Kidney (tissue), 14 donors: ENCODE measurements around the gene RUVBL2. TPM values are rescaled to one million over a fixed set of nuclear protein-coding genes. Genes with fewer than 3 reads are reported as not detected.

Experiments
- DNase-seq, 5 donors: peaks; one replicate each; pipeline ENCODE4 v3.0.0-alpha.2; 2013 to 2020
- FAIRE-seq: peaks from 2 replicates; lab custom pipeline; 2012; peaks lifted over from hg19 to GRCh38; lab: Jason Lieb, UNC
- H3K27ac ChIP-seq, 2 donors: one replicate each; pipeline ENCODE4 v1.7.0; 2013; ENCODE audit warnings: low read depth in 2 of 2, low read length in 2 of 2, inconsistent platforms in 1 of 2
- H3K27me3 ChIP-seq: one replicate; pipeline ENCODE4 v1.7.1; 2013; ENCODE audit warnings: low read length, inconsistent platforms; ENCODE audit not compliant: control insufficient read depth, insufficient read depth
- H3K36me3 ChIP-seq, 3 donors: one replicate each; pipeline versions ENCODE4 v1.7.0 to v1.7.1; 2013; ENCODE audit warnings: low read length in 3 of 3, control low read depth in 1 of 3, inconsistent platforms in 1 of 3; ENCODE audit not compliant: insufficient read depth in 3 of 3, control insufficient read depth in 2 of 3
- H3K4me1 ChIP-seq, 3 donors: one replicate each; pipeline versions ENCODE4 v1.7.0 to v1.7.1; 2013; ENCODE audit warnings: low read length in 3 of 3, inconsistent platforms in 1 of 3, low read depth in 1 of 3; ENCODE audit not compliant: control insufficient read depth in 2 of 3, insufficient read depth in 2 of 3
- H3K4me3 ChIP-seq, 3 donors: one replicate each; pipeline versions ENCODE4 v1.7.0 to v1.8.1; 2013; ENCODE audit warnings: low read length in 3 of 3, control low read depth in 1 of 3, inconsistent platforms in 1 of 3
- H3K9ac ChIP-seq, 3 donors: one replicate each; pipeline versions ENCODE4 v1.7.0 to v1.7.1; 2013; ENCODE audit warnings: low read length in 3 of 3, control low read depth in 1 of 3, inconsistent platforms in 1 of 3
- H3K9me3 ChIP-seq, 3 donors: one replicate each; pipeline versions ENCODE4 v1.7.0 to v1.7.1; 2013; ENCODE audit warnings: low read length in 3 of 3, control low read depth in 1 of 3, inconsistent platforms in 1 of 3; ENCODE audit not compliant: control insufficient read depth in 2 of 3, insufficient read depth in 1 of 3
- CTCF ChIP-seq: IDR thresholded peaks from 3 replicates; pipeline ENCODE4 v1.5.1; 2012; ENCODE audit warnings: mild to moderate bottlenecking, moderate library complexity, borderline replicate concordance; ENCODE audit not compliant: insufficient read depth; ENCODE audit errors: extremely low read depth
- intact Hi-C: fragments of 100-400 bp; cut with DNase I; formaldehyde crosslinking; loops from one replicate; pipeline ENCODE4 v1.11.1; 2022
- polyA plus RNA-seq: library from polyadenylated mRNA; stranded (reverse); fragments of 350-450 nt; fragmentation: Illumina TruSeq; extraction: RNeasy Lipid Tissue Mini Kit (QIAGEN cat#74804); gene quantifications from one replicate; pipeline ENCODE4 v1.2.3, GENCODE V29; 2014; ENCODE audit warnings: low read depth, low replicate concordance; ENCODE audit not compliant: insufficient read depth
- total RNA-seq: library from RNA; stranded (reverse); fragmentation: NEBNext Ultra II Directional; extraction: Animal tissue kit (Norgen Biotek cat#: 25700); gene quantifications from one replicate; pipeline ENCODE4 v1.2.1, GENCODE V29; 2021
- donor health status: control.
- donor health status: control.
- donor health status: control.
- donor health status: control.
- donor health status: control.
- donor health status: DM: yes; HTN: yes; CAD: no.
- donor health status: Normal renal cell carcinoma (clear cell type).

RUVBL2 gene
- total and polyA plus RNA-seq, 2 donors from 2014 or later: 57.0 to 83.6 TPM

GRCh38 chr19:49019242-49019932 is 25.7 kb downstream of the RUVBL2 start:
- H3K4me3 ChIP-seq: peak overlapping the region in 2 of 3 donors; percentile 14 to 46
- FAIRE-seq (no peak), DNase-seq (peak in 4 of 5 donors; percentile 69 to 82 (median 75))
- H3K9ac ChIP-seq: no peak overlapping the region
- peaks cover 0 to 6% (median 0%) of the 10 kb centered on the region in 3 donors for H3K4me1 ChIP-seq
- H3K9me3 ChIP-seq: no peaks in the 10 kb centered on the region
- no peaks in the 10 kb centered on the region for H3K27me3 ChIP-seq
- intact Hi-C loops: no loop called here
- H3K36me3 ChIP-seq: no peaks in the 10 kb centered on the region
- no peak overlapping the region for H3K27ac ChIP-seq
- no peak for TF ChIP-seq CTCF

DNA sequence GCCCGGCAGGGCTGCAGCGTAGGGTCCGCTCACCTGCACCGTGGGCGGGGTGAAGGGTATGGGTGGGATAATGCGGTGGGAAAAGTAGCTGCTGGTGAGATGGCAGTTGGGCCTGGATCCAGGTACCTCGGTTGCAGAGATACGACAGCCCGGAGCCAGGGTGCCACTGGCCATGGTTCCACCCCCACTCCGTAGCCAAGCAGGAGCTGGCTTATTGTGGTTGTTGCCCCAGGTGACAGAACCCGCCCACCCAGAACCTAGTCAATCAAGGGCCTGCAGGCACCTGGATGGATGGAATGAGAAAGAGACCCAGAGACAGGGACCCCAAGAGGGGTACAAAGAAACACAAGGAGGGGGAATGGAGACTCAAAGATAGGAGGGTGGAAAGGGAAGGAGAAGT is 26.7 kb downstream of the RUVBL2 start:
- Histone ChIP-seq H3K36me3 (no peaks in the 10 kb centered on the region), H3K9ac (no peak overlapping the region), H3K4me3 (no peak overlapping the region), H3K27me3 (no peaks in the 10 kb centered on the region), H3K27ac (no peak overlapping the region), H3K9me3 (no peaks in the 10 kb centered on the region), H3K4me1 (peaks cover 0 to 6% (median 0%) of the 10 kb centered on the region in 3 donors)
- DNase-seq: peak in 2 of 5 donors; percentile 8 to 38
- TF ChIP-seq CTCF: no peak
- no peak for FAIRE-seq
- intact Hi-C loops: no loop called here

DNA sequence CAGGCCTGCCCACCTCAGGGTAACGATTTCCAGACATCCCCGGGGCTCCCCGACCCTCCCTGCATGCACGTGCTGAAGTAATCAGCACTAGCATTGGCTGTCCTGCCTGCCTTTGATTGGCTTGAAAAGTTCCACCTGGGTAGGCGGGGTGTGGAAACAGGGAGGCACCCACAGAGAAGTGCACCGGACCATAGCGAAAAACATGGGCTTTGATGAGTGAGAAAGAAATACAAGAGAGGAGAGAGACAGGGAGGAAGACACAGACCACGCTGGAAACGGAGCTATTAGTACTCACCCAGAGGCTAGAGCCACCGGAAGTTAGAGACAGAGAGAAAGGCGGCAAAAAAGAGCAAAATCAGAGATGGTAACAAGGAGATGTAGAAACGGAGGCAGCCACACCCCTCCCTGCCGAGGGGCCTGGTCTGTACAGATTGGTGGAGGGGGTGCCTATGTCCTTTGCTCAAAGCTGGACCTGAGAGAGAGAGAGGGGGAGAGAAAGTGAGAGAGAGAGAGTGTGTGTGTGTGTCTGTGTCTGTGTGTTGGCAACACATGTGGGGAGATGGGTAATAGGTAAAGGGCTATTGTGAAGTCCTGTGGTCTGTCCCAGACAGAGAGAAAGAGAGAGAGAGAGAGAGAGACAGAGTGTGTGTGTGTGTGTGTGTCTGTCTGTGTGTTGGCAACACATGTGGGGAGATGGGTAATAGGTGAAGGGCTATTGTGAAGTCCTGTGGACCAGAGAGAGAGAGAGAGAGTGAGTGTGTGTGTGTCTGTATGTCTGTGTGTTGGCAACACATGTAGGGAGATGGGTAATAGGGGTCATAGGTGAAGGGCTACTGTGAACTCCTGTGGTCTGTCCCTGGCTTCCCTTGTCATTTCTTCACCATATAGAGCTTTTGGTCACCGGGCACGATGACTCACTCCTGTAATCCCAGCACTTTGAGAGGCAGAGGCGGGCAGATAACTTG is 27.5 kb downstream of the RUVBL2 start:
- no peak overlapping the region for H3K9ac ChIP-seq
- FAIRE-seq (no peak), DNase-seq (peak in 4 of 5 donors; percentile 52 to 66 (median 57))
- no peaks in the 10 kb centered on the region for H3K9me3 ChIP-seq
- no peak overlapping the region for H3K4me3 ChIP-seq
- H3K4me1 ChIP-seq: peaks cover 0 to 6% (median 0%) of the 10 kb centered on the region in 3 donors
- H3K27me3 ChIP-seq: no peaks in the 10 kb centered on the region
- no peaks in the 10 kb centered on the region for H3K36me3 ChIP-seq
- TF ChIP-seq CTCF: no peak
- no peak overlapping the region for H3K27ac ChIP-seq
- intact Hi-C loops: no loop called here
